GM20000 (cell line): ENCODE data around the gene HLA-DOA.

Source experiments
- DNase-seq: peaks from one replicate; pipeline ENCODE4 v3.0.0; 2012; ENCODE audit warnings: low spot score
- TF ChIP-seq, protein P1 (sequence below): IDR thresholded peaks from 2 replicates; pipeline ENCODE4 v1.5.1; 2012; ENCODE audit warnings: mild to moderate bottlenecking, control low read depth; ENCODE audit errors: extremely low read depth, missing control alignments

The HLA-DOA gene

DNA sequence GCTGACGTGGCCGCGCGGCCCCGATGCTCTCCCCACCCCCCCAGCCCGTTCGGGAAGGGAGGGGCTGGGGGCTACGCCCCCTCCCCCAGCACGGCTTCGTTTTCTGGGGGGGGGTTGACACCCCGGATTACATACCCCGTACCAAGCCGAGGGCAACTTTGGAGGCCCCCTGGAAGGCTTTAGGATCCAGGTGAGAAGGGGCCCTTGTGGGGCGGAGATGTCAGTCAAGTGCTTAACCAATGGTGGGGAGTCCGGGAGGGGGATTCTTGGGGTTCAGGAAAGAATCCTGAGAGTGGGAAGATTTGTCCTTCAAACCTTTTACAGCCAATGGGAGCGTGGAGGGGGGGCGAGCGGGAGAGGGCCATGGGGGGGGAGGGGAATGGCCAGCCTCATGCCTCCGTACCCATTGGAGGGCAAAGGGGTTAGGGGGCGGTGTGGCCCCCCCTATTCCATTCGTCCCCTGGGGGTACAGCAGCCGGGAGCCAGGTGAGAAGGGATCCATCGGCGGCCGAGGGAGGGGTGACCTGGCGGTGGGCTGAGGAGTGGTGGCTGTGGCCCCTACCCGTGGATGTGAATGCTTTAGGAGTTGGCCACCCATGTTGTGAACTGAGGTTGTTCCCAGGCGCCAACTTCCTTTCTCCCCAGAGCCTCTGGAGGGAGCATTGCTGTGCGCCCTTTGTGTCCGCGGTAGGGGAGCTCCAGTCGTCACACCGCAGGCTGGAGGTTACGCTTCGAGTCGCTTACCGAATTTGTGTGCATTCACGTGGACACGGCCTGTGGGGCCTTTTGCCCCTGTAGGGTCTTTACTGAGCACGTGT, 40.3 kb downstream of the HLA-DOA start:
- TF ChIP-seq, protein P1, sequence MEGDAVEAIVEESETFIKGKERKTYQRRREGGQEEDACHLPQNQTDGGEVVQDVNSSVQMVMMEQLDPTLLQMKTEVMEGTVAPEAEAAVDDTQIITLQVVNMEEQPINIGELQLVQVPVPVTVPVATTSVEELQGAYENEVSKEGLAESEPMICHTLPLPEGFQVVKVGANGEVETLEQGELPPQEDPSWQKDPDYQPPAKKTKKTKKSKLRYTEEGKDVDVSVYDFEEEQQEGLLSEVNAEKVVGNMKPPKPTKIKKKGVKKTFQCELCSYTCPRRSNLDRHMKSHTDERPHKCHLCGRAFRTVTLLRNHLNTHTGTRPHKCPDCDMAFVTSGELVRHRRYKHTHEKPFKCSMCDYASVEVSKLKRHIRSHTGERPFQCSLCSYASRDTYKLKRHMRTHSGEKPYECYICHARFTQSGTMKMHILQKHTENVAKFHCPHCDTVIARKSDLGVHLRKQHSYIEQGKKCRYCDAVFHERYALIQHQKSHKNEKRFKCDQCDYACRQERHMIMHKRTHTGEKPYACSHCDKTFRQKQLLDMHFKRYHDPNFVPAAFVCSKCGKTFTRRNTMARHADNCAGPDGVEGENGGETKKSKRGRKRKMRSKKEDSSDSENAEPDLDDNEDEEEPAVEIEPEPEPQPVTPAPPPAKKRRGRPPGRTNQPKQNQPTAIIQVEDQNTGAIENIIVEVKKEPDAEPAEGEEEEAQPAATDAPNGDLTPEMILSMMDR: no peak
- no peak for DNase-seq

DNA sequence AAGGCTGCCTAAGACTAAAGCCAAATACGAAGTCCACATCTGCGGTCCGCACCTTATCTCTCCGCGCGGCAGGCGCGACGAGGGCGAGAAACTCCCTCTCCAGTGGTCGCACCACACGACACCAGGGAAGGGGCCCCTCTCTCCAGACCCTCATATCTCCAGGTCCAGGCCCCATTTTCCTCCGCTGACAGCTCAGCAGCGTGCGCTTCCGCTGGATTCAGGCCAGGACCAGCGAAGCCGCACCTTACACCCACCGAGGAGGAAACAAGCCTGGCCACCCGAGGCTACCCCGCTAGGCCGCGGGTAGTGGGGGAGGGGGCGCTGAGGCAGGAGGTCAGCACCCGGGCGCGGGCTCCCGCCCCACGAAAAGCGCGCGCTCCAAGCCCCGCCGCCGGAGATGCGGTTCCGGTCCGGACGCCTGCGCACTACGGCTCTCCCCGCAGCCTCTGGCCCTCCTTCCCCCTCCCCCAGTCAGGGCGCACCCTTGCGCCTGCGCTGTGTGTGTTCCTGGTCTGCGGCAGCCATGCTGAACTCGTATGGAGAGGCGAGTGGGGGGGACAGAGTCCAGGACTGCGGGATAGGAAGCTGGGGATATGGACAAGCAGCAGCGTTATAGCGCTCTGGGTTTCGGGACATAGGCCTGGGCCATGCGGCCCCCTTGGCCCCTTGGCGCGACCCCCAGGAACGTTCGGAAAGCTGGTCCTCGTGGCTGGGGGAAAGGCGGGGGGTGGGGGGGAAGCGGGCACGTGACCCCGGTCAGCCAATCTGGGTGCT, 41.1 kb downstream of the HLA-DOA start, which contains the start of gene BRD2:
Gene BRD2, plus strand, starts transcription at position 502 of the 774 bp plus-strand sequence. CDS start 4,305 bp downstream, outside the sequence.
- TF ChIP-seq, protein P1: no peak
- peak; percentile 90 for DNase-seq

DNA sequence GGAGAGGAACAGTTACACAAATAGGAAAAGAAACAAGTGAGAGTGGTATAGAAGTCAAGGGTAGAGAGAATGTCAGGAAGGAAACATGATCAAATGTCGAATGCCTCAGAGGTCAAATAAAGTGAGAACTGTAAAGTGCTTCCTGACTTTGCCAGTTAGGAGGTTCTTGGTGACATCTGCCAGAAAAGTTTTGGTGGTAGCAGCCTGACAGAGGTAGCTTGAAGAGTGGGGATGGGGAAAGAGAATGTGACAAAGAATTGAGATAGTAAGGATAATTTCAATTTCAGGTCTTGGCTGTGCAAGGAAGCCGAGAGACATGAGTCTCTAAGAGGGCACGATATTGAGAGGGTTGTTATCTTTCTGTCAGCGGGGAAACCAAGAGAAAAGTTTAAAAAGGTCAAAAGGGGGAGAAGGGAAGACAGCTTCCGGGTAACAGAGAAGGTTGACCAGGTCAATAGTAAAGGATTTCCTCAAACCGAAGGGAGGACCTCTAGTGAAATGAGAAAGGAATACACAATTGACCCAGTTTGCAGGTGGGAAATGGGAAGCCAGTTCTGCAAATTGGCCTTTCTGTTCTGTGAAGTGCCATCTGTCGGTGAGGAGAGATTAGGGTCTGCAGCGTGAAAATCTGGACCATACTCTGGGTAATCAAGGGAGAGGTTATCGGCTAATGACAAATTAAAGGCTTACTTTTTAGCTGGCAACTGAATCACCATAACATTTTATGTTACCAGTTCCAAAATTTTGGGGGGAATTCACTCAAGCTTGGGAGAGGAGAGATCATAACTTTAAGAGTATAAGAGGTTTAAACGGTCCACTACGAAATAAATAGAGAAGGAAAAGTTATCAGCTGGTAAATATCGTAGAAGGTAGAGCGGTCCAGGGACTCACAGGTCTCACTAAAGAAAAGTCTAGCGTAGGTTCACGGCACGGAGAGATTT, 42.0 kb downstream of the HLA-DOA start:
- TF ChIP-seq, protein P1: peak; percentile 57
- DNase-seq: no peak

DNA sequence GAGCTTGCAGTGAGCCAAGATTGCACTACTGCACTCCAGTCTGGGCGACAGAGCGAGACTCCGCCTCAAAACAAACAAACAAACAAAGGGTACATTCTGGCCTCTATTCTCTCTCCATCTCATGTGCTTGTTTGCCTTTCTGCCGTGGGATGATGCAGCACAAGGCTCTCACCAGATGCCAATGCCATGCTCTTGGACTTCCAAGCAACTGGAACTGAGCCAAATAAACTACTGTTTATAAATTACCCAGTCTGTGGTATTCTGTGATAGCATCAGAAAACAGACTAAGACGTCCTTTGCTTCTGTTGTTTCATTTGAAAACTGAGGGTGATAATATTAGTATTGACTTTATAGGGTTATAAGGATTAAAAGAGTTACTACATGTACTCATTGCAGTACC, 44.6 kb downstream of the HLA-DOA start:
- DNase-seq: no peak
- TF ChIP-seq, protein P1: no peak

DNA sequence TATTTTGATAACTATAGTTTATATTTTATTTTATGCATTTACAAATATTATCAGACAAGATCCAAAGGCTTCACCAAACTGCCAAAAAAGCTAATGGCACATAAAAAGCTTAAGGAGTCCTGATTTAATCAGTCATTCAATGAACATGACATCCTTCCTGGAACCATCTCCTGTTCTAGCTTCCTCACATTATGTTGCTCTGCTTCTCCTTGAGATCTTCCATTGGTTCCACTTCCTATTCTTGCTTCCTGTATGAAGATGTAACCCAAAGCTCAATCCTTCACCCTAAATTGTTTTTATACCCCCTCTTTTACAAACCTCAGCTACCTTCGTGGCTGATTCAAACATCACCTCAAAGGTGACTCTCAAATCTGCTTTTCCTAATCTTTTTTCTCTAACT, 45.5 kb downstream of the HLA-DOA start:
- TF ChIP-seq, protein P1: no peak
- DNase-seq: no peak

DNA sequence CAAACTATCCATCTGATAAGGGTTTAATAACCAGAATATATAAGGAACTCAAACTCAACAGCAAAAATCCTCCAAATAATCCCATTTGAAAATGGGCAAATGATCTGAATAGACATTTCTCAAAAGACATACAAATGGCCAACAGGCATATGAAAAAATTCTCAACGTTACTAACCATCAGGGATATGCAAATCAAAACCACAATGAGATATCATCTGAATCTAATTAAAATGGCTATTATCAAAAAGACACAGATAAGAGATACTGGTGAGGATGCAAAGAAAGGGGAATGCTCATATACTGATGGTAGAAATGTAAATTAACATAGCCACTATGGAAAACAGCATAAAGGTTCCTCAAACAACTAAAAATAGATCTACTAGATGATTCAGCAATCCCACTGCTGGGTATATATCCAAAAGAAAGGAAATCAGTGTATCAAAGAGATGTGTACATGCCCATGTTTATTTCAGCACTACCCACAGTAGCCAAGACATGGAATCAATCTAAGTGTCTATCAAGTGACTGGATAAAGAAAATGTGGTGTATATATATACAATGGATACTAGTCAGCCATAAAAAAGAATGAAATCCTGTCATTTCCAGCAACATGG, 47.1 kb downstream of the HLA-DOA start:
- TF ChIP-seq, protein P1: no peak
- no peak for DNase-seq
